Anterior cingulate cortex (tissue), 58 donors: ENCODE results near the gene CLCN4.

Experiments
- DNase-seq, 58 donors: peaks; one replicate each; lab custom pipeline; 2025; lab: John Stamatoyannopoulos, UW

The CLCN4 gene

GRCh38 chrX:10156199-10157031 lies at the start of gene CLCN4:
TSS of gene CLCN4 (plus strand) at chrX:10156975. CDS start at chrX:10185033, 28,058 bp downstream.
- peak in 57 of 58 donors; percentile 1 to 81 (median 58) for DNase-seq

GRCh38 chrX:10107483-10107882 lies 49.3 kb upstream of the CLCN4 start:
- DNase-seq = no peak

GRCh38 chrX:10108288-10108687 lies 48.5 kb upstream of the CLCN4 start:
- no peak for DNase-seq

DNA sequence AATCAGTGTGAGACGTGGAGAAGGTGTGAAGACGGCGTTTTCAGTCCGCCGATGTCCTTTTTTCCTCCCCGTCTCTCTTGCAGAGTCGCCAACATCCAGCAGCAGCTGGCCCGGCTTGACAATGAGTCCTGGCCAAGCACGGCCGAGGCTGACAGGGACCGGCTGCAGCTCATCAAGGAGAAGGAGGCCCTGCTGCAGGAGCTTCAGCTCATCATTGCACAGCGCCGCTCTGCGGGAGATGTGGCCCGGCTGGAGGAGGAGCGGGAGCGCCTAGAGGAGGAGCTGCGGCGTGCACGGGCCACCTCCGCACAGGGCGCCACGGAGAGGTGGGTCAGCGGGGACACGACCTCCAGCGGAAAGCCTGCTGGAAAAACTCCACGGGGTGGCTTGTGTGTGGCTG lies 47.1 kb upstream of the CLCN4 start:
- DNase-seq = peak in 41 of 58 donors; percentile 1 to 75 (median 20)

DNA sequence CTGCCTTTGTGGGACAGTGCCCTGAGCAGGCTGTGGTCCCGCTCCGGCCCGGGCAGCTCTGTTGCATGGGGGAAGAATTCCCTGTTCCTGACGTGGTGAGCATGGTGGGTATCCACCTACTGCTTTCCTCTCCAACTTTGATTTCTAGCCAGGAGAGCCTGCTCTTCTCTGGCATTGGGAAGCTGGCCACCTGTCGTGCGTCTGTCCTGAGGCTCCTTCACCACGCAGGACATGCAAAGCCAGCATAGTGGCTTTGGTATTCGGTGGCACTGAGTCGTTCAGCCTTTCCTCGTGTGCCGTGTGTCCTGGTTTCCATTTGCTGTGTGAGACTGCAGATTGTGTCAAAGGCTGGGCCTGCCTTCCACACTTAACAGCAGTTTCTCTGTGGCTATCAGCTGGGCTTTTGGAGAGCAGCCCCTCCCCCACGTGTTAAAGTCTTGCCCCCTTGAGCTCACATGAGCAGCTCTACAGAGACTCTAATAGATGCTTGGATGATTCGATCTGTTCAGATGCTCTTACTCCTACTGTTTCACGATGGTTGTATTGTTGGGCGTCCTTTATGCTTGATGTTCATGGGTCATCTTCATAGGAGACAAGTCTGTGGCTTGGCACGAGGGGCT lies 46.3 kb upstream of the CLCN4 start:
- no peak for DNase-seq

GRCh38 chrX:10110984-10111363 lies 45.8 kb upstream of the CLCN4 start:
- DNase-seq = peak in 2 of 58 donors; percentile 1 to 6

DNA sequence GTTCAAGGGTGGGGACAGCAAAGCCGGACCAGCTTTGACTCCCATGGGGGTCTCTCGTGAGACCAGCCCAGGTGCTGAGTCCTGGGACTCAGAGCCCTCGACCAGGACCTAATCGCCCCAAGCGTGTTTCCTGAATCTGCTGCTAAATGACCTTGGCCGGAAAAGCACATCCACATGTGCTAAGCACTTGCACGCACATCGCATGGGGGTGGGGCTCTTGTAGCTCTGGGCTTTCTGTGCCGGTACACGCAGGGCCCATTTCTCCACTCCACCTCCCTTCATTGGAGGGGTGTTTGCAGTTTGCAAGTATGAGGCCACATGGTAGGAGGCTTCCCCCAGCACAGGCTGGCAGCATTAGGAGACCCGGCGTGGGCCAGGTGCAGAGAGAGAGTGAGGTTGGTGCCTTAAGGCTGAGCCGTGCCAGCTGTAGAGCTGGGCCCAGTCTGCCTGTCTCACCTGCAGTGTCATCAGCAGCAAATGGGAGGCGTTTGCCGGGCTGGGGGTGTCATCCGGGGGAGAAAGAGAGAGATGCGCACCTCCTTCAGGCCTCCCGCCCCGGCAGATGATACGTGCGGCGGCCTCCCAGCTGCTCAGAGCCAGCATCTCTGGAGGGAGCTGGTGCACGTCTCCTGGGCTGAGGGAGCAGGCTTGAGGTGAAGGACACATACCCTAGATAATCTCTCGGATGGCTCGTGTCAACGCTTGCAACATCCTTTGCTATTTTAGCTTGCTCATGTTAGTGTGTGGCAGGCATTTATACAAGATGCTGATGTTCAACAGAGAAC lies 45.2 kb upstream of the CLCN4 start:
- peak in 3 of 58 donors; percentile 1 to 15 (median 6) for DNase-seq

GRCh38 chrX:10112510-10112909 lies 44.3 kb upstream of the CLCN4 start:
- DNase-seq = no peak

DNA sequence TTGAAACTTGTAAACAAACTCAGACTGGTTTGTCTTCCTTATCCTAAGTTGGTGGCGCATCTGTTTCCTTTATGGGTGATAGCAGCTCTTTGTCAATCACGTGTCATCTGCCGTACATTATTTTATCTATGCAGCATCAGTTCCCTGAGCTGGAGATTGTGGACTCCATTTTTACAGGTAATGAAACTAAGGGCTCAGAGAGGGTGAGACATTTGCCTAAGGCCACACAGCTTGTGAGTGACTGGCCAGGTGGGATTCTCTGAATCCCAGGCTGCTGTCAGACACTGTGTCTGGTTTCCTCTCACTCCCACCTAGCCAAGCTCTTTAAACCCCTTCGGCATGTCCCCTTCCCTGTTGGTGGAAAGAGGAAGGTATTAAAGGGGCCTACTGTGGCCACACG lies 41.7 kb upstream of the CLCN4 start:
- no peak for DNase-seq

- no peak for DNase-seq
These were observed 39.5 kb upstream of the CLCN4 start for GRCh38 chrX:10117301-10117700.

- no peak for DNase-seq
These were observed 38.9 kb upstream of the CLCN4 start for GRCh38 chrX:10117864-10118377.

DNA sequence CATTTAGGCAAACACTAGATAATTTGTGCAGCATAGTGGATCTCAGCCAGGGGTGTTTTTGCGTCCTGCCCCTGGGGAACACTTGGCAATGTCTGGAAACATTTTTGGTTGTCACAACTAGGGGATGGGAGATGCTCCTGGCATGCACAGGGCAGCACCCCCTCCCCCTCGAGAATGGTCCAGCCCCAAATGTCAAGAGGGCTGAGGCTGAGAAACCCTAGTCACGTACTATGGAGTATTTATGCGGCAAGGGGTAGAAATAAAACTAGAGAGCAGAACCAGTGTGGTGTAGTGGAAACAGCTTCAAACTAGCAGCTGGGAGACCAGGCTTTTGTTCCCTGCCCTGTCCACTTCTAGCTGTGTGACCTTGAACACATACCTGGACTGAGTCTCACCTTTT lies 38.2 kb upstream of the CLCN4 start:
- no peak for DNase-seq

GRCh38 chrX:10119399-10119990 lies 37.3 kb upstream of the CLCN4 start:
- peak in 55 of 58 donors; percentile 8 to 85 (median 55) for DNase-seq

GRCh38 chrX:10120331-10120730 lies 36.4 kb upstream of the CLCN4 start:
- no peak for DNase-seq

DNA sequence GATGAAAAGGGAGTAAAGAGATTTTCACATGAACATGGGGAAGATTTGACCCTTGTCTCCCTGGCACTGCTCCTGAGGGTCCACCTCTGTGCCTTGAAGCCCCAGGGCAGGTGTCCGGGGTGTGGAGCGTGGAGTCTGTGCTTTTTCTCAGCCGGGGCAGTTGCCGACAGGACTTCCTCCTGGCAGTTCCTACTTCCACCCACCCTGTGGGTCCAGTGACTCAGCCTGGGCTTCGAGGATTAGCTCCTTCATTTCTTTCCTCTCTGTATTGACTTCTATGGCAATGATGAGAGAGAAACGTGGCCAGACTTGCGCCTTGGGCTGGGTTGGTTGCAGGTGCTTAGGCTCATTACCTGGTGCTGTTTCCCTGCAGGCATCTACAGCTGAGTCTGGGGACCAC lies 35.9 kb upstream of the CLCN4 start:
- DNase-seq = no peak

GRCh38 chrX:10121787-10122186 lies 35.0 kb upstream of the CLCN4 start:
- DNase-seq = no peak

DNA sequence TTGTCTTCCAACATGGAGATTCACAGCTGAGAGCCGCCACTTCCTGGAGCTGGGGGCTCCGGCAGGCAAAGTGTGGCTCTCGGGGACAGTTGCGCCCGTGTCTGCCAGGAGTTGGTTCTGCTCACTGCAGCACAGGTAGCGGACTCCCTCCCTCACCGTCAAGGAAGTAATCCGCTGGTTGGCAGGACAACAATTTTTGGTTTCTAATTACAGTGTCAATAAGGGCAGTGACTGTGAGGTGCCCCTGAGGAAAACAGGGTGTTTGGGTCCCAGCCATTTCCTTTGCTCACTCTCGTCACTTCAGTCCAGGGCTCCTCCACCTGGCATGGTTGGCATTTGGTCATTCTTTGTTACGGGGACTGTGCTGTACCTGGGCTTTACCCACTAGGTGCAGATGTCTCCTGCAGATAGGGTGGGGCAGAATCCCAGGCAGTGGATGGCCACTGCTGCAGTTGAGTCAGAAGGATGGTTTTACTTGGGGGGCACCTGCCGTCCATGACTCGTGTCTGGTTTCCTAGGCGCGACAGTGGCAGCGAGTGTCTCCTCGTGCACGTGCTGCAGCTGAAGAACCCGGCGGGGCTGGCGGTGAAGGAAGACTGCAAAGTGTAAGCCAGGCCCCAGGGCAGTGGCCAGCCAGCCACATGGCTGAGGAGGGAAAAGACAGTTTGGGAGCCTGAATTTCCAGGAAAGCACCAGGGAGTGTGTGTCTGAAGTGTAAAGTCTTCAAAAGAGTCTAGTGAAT lies 32.1 kb upstream of the CLCN4 start:
- no peak for DNase-seq

- no peak for DNase-seq
These were observed 31.5 kb upstream of the CLCN4 start for GRCh38 chrX:10125248-10125615.

DNA sequence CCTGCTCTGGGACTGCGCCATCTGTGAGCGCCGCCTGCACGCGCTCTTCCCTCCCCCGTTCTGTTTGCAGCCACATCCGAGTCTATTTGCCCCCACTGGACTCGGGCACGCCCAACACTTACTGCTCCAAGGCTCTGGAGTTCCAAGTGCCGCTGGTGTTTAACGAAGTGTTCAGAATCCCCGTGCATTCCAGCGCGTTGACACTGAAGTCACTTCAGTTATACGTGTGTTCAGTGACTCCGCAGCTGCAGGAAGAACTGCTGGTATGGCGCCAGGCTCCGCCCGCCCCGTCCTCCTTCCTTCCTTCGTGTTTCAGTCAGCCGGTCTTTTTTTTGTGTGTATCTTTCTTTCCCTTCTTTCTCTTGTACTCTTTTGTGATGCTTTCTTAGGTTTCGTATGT lies 30.7 kb upstream of the CLCN4 start:
- no peak for DNase-seq

DNA sequence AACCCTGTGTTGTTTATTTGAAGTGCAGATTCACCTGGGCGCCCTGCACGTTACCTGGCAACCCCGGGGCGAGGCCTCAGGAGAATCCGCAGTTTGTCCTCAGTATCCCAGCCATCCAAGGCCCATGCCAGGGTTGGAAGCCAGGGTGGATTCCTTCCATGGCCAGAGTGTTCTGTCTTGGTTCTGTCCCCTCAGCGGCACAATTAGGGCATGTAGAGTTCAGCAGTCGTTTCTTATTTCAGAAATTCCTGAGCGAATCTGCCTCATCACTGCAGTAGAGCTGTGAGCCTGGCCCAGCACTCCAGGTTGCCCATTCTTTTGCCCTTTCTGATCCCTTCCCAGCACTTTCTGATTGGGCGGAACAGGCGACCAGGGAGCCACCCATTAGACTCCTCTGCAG lies 29.9 kb upstream of the CLCN4 start:
- DNase-seq = no peak
